IPS-15b (cell line): ENCODE data around the gene OR10A5.
"Not testable (repeated sequence)": the region's sequence is repeated elsewhere in the genome, so short reads cannot be mapped to it uniquely, and the experiment has no call there.

Source experiments
- H3K27me3 ChIP-seq: one replicate; pipeline ENCODE4 v1.6.1; 2013; ENCODE audit warnings: low read length; ENCODE audit not compliant: control insufficient read depth, insufficient read depth
- H3K36me3 ChIP-seq: one replicate; pipeline ENCODE4 v1.6.1; 2013; ENCODE audit warnings: low read length; ENCODE audit not compliant: control insufficient read depth, insufficient read depth
- H3K4me1 ChIP-seq: one replicate; pipeline ENCODE4 v1.6.1; 2013; ENCODE audit warnings: mild to moderate bottlenecking, low read length; ENCODE audit not compliant: control insufficient read depth, insufficient read depth
- H3K4me3 ChIP-seq: one replicate; pipeline ENCODE4 v1.5.1; 2013; ENCODE audit warnings: low read depth, low read length
- H3K9ac ChIP-seq: one replicate; pipeline ENCODE4 v1.6.1; 2013; ENCODE audit warnings: low read depth, mild to moderate bottlenecking, low read length
- H3K9me3 ChIP-seq: one replicate; pipeline ENCODE4 v1.6.1; 2013; ENCODE audit warnings: mild to moderate bottlenecking, low read length; ENCODE audit not compliant: control insufficient read depth, insufficient read depth

OR10A5 gene

DNA sequence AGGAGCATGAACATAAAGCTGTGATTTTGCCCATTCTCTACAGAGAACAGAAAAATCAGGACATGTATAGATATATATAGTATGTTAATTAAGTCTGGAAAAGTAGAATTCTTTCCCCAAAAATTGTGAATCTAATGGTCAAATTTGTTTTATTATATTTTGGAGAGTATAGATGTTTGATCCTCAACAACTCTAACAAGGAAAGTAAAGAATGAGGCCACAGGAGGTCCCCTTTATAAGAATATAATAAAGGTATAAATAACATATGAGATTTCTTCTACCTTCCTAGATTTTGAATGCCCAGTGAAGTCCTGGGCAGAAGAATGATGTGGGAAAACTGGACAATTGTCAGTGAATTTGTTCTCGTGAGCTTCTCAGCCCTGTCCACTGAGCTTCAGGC lies 30.8 kb downstream of the OR10A5 start, which contains the start of gene OR10A4:
TSS of gene OR10A4 (plus strand) at position 301 of the 400 bp plus-strand sequence. CDS start at position 324, 23 bp downstream.
- Histone ChIP-seq H3K4me3 (no peak within 1 kb of the TSS), H3K27me3 (no peaks in the 10 kb centered on the region), H3K9me3 (no peaks in the 10 kb centered on the region), H3K9ac (no peak within 1 kb of the TSS), H3K4me1 (no peaks in the 10 kb centered on the region), H3K36me3 (no peaks in the 10 kb centered on the region)

DNA sequence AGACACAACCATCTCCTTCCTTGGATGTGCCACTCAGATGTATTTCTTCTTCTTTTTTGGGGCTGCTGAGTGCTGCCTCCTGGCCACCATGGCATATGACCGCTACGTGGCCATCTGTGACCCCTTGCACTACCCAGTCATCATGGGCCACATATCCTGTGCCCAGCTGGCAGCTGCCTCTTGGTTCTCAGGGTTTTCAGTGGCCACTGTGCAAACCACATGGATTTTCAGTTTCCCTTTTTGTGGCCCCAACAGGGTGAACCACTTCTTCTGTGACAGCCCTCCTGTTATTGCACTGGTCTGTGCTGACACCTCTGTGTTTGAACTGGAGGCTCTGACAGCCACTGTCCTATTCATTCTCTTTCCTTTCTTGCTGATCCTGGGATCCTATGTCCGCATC lies 31.4 kb downstream of the OR10A5 start:
- H3K36me3 ChIP-seq, result no peaks in the 10 kb centered on the region
- H3K27me3 ChIP-seq, result no peaks in the 10 kb centered on the region
- H3K4me1 ChIP-seq, result no peaks in the 10 kb centered on the region
- H3K4me3 ChIP-seq, result no peak overlapping the region
- H3K9me3 ChIP-seq, result no peaks in the 10 kb centered on the region
- no peak overlapping the region for H3K9ac ChIP-seq

DNA sequence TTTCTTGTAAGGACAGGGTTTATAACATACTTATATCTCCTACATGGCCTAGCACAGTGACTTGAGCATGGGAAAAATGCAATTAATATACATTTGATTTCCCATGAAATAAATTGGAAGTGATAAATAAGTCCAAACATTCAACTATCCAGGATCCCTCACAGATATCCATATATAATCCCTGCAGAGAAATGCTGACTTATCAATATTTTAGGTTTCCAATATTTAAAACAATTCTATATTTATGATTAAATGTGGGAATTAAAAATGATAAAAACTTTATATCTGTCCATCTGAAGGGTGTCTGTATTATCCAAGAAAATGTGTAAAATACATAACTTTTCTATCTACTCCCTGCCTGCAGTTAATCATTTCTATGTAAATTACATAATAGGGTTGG lies 37.3 kb downstream of the OR10A5 start:
- no peak overlapping the region for H3K4me3 ChIP-seq
- no peak overlapping the region for H3K9ac ChIP-seq
- H3K27me3 ChIP-seq, result no peaks in the 10 kb centered on the region
- H3K36me3 ChIP-seq, result no peaks in the 10 kb centered on the region
- H3K4me1 ChIP-seq, result peaks cover 3% of the 10 kb centered on the region
- H3K9me3 ChIP-seq, result no peaks in the 10 kb centered on the region

DNA sequence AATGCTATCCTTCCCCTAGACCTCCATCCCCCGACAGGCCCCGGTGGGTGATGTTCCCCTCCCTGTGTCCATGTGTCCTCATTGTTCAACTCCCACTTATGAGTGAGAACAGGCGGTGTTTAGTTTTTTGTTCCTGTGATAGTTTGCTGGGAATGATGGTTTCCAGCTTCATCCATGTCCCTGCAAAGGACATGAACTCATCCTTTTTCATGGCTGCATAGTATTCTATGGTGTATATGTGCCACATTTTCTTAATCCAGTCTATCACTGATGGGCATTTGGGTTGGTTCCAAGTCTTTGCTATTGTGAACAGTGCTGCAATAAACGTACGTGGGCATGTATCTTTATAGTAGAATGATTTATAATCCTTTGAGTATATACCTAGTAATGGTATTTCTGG lies 42.2 kb downstream of the OR10A5 start:
- H3K4me1 ChIP-seq, H3K27me3 ChIP-seq, H3K4me3 ChIP-seq, H3K9me3 ChIP-seq, H3K9ac ChIP-seq, H3K36me3 ChIP-seq: not testable (repeated sequence)

DNA sequence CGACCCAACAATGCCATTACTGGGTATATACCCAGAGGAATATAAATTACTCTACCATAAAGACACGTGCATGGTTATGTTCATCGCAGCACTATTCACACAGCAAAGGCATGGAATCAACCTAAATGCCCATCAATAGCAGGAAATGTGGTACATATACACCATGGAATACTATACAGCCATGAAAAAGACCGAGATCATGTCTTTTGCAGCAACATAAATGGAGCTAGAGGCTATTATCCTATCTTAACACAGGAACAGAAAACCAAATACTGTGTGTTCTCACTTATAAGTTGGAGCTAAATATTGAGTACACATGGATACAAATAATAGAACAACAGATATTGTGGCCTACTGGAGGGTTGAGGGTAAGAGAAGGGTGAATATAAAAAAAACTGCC lies 43.3 kb downstream of the OR10A5 start:
- H3K9me3 ChIP-seq, result no peaks in the 10 kb centered on the region
- no peak overlapping the region for H3K4me3 ChIP-seq
- peaks cover 3% of the 10 kb centered on the region for H3K4me1 ChIP-seq
- H3K27me3 ChIP-seq, result no peaks in the 10 kb centered on the region
- H3K36me3 ChIP-seq, result no peaks in the 10 kb centered on the region
- no peak overlapping the region for H3K9ac ChIP-seq

DNA sequence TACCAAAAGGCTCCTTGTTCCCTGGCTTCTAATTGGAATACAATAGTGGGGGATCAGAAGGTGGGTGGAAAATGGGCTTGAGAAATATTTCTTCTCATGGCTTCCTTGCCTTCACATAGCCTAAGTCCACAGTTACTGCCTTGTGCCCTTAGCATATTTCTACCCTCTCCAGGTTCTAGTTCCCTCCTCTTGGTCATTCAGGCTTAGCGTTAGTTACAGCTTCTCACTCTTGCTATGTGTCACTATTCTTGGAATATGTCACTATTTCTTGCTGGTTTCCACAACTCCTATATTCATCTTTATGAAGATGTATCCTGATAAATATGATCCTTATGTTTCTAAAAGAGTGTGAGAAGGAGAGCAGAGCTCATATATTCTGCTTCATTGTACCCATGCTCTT lies 44.4 kb downstream of the OR10A5 start:
- Histone ChIP-seq H3K27me3 (no peaks in the 10 kb centered on the region), H3K4me1 (no peaks in the 10 kb centered on the region), H3K36me3 (no peaks in the 10 kb centered on the region), H3K9me3 (no peaks in the 10 kb centered on the region), H3K9ac (no peak overlapping the region), H3K4me3 (no peak overlapping the region)

DNA sequence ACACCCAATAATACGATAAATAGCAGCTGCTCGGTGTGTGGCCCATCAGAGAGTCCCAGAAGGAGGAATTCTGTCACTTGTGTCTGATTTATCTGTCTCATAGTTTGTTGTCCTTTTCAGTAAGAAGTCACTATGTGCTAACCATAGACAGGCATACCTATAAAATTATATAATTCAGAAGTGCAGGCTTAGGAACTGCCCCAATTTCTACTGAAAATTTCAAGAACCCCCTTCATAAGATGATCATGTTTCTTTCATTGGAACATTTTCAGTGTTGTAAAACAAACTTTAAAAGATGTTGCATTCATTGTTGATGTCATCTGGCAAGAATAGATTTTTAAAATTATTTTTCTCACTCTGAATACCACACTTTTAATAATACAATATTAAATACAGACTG lies 46.9 kb downstream of the OR10A5 start, which contains the start of gene OR2D2:
TSS of gene OR2D2 (minus strand) at position 101 of the 400 bp plus-strand sequence. CDS start at position 101, 0 bp downstream.
- H3K4me3 ChIP-seq, result no peak within 1 kb of the TSS
- H3K4me1 ChIP-seq, result no peaks in the 10 kb centered on the region
- H3K27me3 ChIP-seq, result no peaks in the 10 kb centered on the region
- no peaks in the 10 kb centered on the region for H3K36me3 ChIP-seq
- no peak within 1 kb of the TSS for H3K9ac ChIP-seq
- no peaks in the 10 kb centered on the region for H3K9me3 ChIP-seq

DNA sequence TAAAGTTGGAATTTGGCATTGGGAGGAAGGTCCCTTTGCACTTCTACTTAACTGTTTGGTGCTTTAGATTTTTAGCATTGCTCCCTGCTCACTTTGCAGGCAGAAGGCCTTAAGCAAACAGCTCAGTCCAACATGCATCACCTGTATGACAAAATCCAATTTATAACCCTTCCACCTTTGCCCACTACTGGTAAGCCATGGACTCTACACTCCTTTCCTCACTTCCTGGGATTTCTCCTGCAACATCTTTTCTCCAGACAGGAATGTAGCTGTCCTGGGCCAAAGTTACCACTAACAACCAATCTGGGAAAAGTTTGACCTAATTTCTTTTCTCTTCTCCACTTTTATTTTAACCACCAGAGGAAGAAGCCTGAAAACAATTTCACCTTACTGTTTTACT lies 48.6 kb downstream of the OR10A5 start:
- H3K4me3 ChIP-seq, result no peak overlapping the region
- no peaks in the 10 kb centered on the region for H3K9me3 ChIP-seq
- no peaks in the 10 kb centered on the region for H3K4me1 ChIP-seq
- H3K36me3 ChIP-seq, result no peaks in the 10 kb centered on the region
- H3K9ac ChIP-seq, result no peak overlapping the region
- no peaks in the 10 kb centered on the region for H3K27me3 ChIP-seq

DNA sequence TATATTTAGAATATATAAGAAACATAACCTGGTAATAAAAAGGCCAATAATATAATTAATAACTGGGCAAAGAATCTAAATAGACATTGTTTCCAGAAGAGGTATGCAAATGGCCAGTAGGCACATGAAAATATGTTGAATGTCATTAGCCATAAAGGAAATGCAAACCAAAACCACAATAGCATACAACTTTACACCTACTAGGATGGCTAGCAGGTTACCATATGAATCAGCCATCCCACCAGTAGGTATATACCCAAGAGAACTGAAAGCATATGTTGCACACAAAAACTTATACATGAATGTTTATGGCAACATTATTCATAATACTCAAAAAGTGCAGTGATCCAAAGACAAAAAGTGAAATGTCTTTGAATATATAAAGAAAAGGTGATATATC lies 49.5 kb downstream of the OR10A5 start:
- no peaks in the 10 kb centered on the region for H3K36me3 ChIP-seq
- no peaks in the 10 kb centered on the region for H3K4me1 ChIP-seq
- H3K9ac ChIP-seq, result no peak overlapping the region
- no peak overlapping the region for H3K4me3 ChIP-seq
- no peaks in the 10 kb centered on the region for H3K27me3 ChIP-seq
- no peaks in the 10 kb centered on the region for H3K9me3 ChIP-seq
